C4-2B (cell line): ENCODE data around the gene GRXCR1.

Source experiments
- H3K27ac ChIP-seq: fragments of 450-650 bp; 2 replicates; pipeline ENCODE4 v1.5.1; 2017
- ZFX ChIP-seq: fragments of 450-650 bp; IDR thresholded peaks from 2 replicates; pipeline ENCODE4 v1.6.1; 2017
- TF ChIP-seq, protein P1 (sequence below): fragments of 450-650 bp; conservative IDR thresholded peaks from 2 replicates; pipeline ENCODE4 v1.5.1; 2017; ENCODE audit warnings: mild to moderate bottlenecking

GRXCR1 gene

DNA sequence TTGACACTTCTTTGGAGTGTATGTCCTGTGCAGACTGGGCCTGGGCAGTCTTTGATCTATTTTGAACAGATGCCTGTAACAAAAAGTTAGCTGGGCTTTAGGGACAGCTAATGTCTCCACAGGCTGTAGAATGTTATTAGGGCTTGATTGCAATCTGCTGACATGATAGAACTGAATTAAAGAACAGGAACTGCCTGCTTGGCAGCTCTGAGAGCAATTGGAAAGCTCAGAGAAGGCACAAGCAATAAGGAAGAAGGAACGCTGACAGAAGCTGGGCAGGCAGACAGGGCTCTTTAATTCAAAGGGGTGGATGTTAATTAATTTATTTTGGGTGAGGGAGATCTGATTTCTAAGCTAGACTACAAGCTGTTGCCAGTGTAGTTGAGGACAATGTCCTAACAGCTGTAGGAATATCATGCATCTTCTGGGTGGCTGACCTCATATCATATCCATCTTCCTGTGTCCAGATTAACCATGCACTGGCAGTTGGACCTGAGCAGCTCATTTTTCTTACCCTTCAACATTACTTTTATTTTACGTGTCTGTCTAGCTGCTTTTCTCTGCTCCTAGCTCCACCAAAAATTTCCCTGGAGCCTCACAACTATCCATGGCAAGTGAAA, 20.7 kb upstream of the GRXCR1 start:
- no peak overlapping the region for H3K27ac ChIP-seq
- no peak for TF ChIP-seq ZFX
- TF ChIP-seq, protein P1, sequence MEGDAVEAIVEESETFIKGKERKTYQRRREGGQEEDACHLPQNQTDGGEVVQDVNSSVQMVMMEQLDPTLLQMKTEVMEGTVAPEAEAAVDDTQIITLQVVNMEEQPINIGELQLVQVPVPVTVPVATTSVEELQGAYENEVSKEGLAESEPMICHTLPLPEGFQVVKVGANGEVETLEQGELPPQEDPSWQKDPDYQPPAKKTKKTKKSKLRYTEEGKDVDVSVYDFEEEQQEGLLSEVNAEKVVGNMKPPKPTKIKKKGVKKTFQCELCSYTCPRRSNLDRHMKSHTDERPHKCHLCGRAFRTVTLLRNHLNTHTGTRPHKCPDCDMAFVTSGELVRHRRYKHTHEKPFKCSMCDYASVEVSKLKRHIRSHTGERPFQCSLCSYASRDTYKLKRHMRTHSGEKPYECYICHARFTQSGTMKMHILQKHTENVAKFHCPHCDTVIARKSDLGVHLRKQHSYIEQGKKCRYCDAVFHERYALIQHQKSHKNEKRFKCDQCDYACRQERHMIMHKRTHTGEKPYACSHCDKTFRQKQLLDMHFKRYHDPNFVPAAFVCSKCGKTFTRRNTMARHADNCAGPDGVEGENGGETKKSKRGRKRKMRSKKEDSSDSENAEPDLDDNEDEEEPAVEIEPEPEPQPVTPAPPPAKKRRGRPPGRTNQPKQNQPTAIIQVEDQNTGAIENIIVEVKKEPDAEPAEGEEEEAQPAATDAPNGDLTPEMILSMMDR: no peak

DNA sequence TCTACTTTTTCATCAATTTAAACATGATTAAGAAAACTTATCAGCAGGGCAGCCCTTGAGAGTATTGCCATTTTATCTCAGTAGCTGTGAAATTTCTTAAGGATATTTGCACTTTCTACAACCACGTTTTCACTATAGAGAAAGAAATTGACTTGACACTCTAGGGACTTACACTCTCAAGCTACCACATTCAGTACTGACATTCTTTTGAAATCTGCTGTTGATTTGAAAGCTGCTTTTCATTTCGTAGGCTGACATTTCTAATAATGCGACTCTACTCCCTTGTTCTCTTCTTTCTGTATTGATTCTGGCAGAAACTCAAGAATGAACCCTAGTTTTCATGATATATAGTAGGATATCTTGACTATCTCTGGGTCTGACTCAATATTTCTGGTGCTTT, 13.7 kb upstream of the GRXCR1 start:
- TF ChIP-seq, protein P1: no peak
- no peak for TF ChIP-seq ZFX
- H3K27ac ChIP-seq: no peak overlapping the region

GRCh38 chr4:42881253-42881652, 11.3 kb upstream of the GRXCR1 start:
- TF ChIP-seq ZFX: no peak
- TF ChIP-seq, protein P1: no peak
- H3K27ac ChIP-seq: no peak overlapping the region

DNA sequence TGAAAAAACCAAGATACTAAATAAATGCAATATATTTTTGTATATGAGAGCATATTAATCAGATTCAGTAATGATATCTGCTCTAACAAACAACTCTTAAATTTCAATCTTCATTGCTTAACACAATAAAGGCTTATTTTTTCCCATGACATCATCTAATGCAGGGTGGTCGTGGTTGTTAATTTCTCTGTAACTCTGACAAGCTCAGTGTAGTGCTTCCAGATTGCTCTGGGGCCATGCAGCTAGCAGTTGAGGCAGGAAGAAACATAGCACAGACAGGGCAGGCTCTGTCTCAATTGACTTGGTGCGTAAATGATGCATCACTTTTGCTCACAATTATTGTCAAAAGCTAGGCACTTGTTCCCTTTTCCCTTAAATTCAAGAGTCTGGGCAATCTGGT, 869 bp upstream of the GRXCR1 start:
- no peak for TF ChIP-seq ZFX

GRCh38 chr4:42895452-42895851, 2.9 kb downstream of the GRXCR1 start:
- no peak overlapping the region for H3K27ac ChIP-seq
- TF ChIP-seq ZFX: no peak
- TF ChIP-seq, protein P1: no peak

More for the DNA sequence above, 869 bp upstream of the GRXCR1 start:
- no peak overlapping the region for H3K27ac ChIP-seq

DNA sequence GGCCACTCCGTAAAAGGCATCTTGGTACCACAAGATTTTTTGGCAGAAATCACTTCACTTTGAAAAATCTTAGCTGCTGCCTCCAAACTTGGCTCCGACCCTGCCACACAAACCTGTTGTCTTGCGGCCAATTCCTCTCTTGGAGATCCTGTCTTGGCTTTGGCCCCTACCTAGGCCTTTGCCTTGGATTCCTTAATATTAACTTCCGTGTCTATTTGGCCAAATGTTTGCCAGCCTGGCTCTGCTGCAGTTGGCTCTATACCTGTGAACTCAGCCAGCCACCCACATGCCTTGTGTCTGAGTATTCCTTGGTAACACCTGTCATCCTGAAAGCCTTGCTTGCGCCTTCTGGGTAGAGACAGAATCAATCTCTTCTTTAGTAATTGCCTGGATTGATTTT, 12.5 kb downstream of the GRXCR1 start:
- no peak overlapping the region for H3K27ac ChIP-seq
- TF ChIP-seq, protein P1: no peak
- TF ChIP-seq ZFX: no peak

DNA sequence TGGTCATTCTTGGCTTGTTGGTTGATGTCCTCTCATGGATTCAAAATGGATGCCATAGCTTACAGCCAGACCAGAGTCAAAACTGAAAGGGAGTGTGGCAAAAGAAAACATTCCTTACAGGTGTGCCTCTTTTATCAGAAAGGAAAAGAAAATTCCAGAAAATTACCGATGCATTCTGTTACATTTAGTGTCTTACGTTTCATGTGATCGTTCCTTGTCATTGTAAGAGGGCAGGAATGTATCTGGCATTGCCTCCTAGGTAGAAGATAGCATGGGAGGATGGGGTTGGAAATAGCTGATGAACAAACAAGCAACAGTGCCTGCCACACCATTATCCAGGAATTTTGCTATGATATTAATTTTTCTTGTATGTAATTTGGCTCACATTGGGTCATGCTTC, 13.1 kb downstream of the GRXCR1 start:
- no peak for TF ChIP-seq ZFX
- TF ChIP-seq, protein P1: no peak
- H3K27ac ChIP-seq: no peak overlapping the region

GRCh38 chr4:42906341-42906740, 13.8 kb downstream of the GRXCR1 start:
- no peak for TF ChIP-seq ZFX
- TF ChIP-seq, protein P1: no peak

More at GRCh38 chr4:42906341-42906740, 13.8 kb downstream of the GRXCR1 start:
- no peak overlapping the region for H3K27ac ChIP-seq
